Parathyroid adenoma (tissue), 2 donors: Measurements from ENCODE around the gene RFC5.

ENCODE experiments used
- H2AFZ ChIP-seq: fragments of 300-600 bp; sonication (generic); one replicate; pipeline ENCODE4 v1.7.0; 2017; ENCODE audit warnings: antibody characterized with exemption, mild to moderate bottlenecking
- H3K27ac ChIP-seq: fragments of 300-600 bp; sonication (generic); one replicate; pipeline ENCODE4 v1.7.0; 2017
- H3K27me3 ChIP-seq: fragments of 300-600 bp; sonication (generic); one replicate; pipeline ENCODE4 v1.7.0; 2017; ENCODE audit warnings: low read length; ENCODE audit not compliant: control insufficient read depth, insufficient read depth
- H3K36me3 ChIP-seq: fragments of 300-600 bp; sonication (generic); one replicate; pipeline ENCODE4 v1.7.0; 2017; ENCODE audit warnings: low read length; ENCODE audit not compliant: control insufficient read depth, insufficient read depth
- H3K4me1 ChIP-seq: fragments of 300-600 bp; sonication (generic); one replicate; pipeline ENCODE4 v1.7.0; 2017; ENCODE audit warnings: control low read depth
- H3K4me2 ChIP-seq: fragments of 300-600 bp; sonication (generic); one replicate; pipeline ENCODE4 v1.7.0; 2017; ENCODE audit warnings: low read length
- H3K4me3 ChIP-seq: fragments of 300-600 bp; sonication (generic); one replicate; pipeline ENCODE4 v1.7.0; 2017; ENCODE audit warnings: low read depth, low read length
- H3K79me2 ChIP-seq: fragments of 300-600 bp; sonication (generic); one replicate; pipeline ENCODE4 v1.7.0; 2017; ENCODE audit warnings: control low read depth
- H3K9ac ChIP-seq: fragments of 300-600 bp; sonication (generic); one replicate; pipeline ENCODE4 v1.7.0; 2017; ENCODE audit warnings: mild to moderate bottlenecking
- H3K9me3 ChIP-seq: fragments of 300-600 bp; sonication (generic); one replicate; pipeline ENCODE4 v1.7.0; 2017; ENCODE audit warnings: low read length; ENCODE audit not compliant: control insufficient read depth
- CTCF ChIP-seq: fragments of 300-600 bp; sonication (generic); IDR thresholded peaks from one replicate; pipeline ENCODE4 v1.7.0; 2017; ENCODE audit warnings: antibody characterized with exemption, mild to moderate bottlenecking
- donor health status: primary hyperparathyroidism.

The RFC5 gene

GRCh38 chr12:118016424-118017264 is at the start of gene RFC5:
TSS of gene RFC5 (plus strand) at chr12:118016703. CDS start at chr12:118016828, 125 bp downstream.
- no peak for TF ChIP-seq CTCF

GRCh38 chr12:117967043-117967442 is 49.5 kb upstream of the RFC5 start:
- no peaks in the 10 kb centered on the region for H3K4me1 ChIP-seq
- no peak for TF ChIP-seq CTCF
- no peaks in the 10 kb centered on the region for H3K36me3 ChIP-seq
- no peaks in the 10 kb centered on the region for H3K27me3 ChIP-seq
- H3K27ac ChIP-seq, result no peak overlapping the region
- no peak overlapping the region for H3K4me3 ChIP-seq
- no peak overlapping the region for H3K9ac ChIP-seq
- H3K79me2 ChIP-seq, result no peaks in the 10 kb centered on the region
- H3K4me2 ChIP-seq, result no peak overlapping the region
- no peaks in the 10 kb centered on the region for H3K9me3 ChIP-seq
- H2AFZ ChIP-seq, result no peak overlapping the region

More at GRCh38 chr12:118016424-118017264, at the start of gene RFC5:
- Histone ChIP-seq H3K27me3 (no peaks in the 10 kb centered on the region), H2AFZ (peak within 1 kb of the TSS; percentile 86), H3K9ac (no peak within 1 kb of the TSS), H3K4me3 (peak within 1 kb of the TSS; percentile 96), H3K27ac (no peak within 1 kb of the TSS), H3K9me3 (no peaks in the 10 kb centered on the region), H3K4me2 (peak within 1 kb of the TSS; percentile 76), H3K36me3 (no peaks in the 10 kb centered on the region), H3K79me2 (no peaks in the 10 kb centered on the region), H3K4me1 (peaks cover 3% of the 10 kb centered on the region)

GRCh38 chr12:117967512-117967911 is 49.0 kb upstream of the RFC5 start:
- Histone ChIP-seq H2AFZ (peak overlapping the region; percentile 79), H3K36me3 (no peaks in the 10 kb centered on the region), H3K4me1 (no peaks in the 10 kb centered on the region), H3K4me3 (no peak overlapping the region), H3K79me2 (no peaks in the 10 kb centered on the region), H3K9ac (no peak overlapping the region), H3K4me2 (no peak overlapping the region), H3K27me3 (no peaks in the 10 kb centered on the region), H3K9me3 (no peaks in the 10 kb centered on the region), H3K27ac (no peak overlapping the region)
- no peak for TF ChIP-seq CTCF

- Histone ChIP-seq H3K79me2 (no peaks in the 10 kb centered on the region), H3K36me3 (no peaks in the 10 kb centered on the region), H3K4me2 (peak overlapping the region; percentile 80), H3K27ac (peak overlapping the region; percentile 85), H3K27me3 (no peaks in the 10 kb centered on the region), H3K4me1 (no peaks in the 10 kb centered on the region), H3K4me3 (peak overlapping the region; percentile 61), H3K9me3 (no peaks in the 10 kb centered on the region), H3K9ac (no peak overlapping the region), H2AFZ (peak overlapping the region; percentile 79)
- no peak for TF ChIP-seq CTCF
These were observed 48.2 kb upstream of the RFC5 start for GRCh38 chr12:117968151-117968789.
